Common myeloid progenitor, CD34-positive (primary cell): ENCODE measurements around the gene ST6GALNAC3.

Experiments used
- CTCF ChIA-PET: fragments of 350-600 bp; sonication (Branson Sonifier 250); formaldehyde crosslinking; loops from one replicate; lab custom pipeline; 2021; ENCODE audit warnings: antibody characterized with exemption; lab: Charles Lee
- POLR2A ChIA-PET: fragments of 350-600 bp; sonication (Branson Sonifier 250); formaldehyde crosslinking; loops from one replicate; lab custom pipeline; 2021; ENCODE audit warnings: antibody characterized with exemption; lab: Charles Lee
- DNase-seq, 3 donors: peaks; one replicate each; pipeline versions ENCODE4 v3.0.0 to v3.0.0-alpha.2; 2013
- H3K27ac ChIP-seq, 2 experiments: 1 replicate in 1 of 2; 2 replicates in 1 of 2; pipeline ENCODE4 v1.7.0; 2013; ENCODE audit warnings: inconsistent platforms in 2 of 2, low read length in 2 of 2, mild to moderate bottlenecking in 2 of 2, low read depth in 1 of 2, moderate library complexity in 1 of 2; ENCODE audit not compliant: severe bottlenecking in 2 of 2, insufficient read depth in 1 of 2, poor library complexity in 1 of 2
- H3K27me3 ChIP-seq, 5 experiments: replicated peaks in 2 of 5; 1 replicate in 3 of 5; 2 replicates in 2 of 5; pipeline versions ENCODE4 v1.6.1 to v1.7.0; 2013; ENCODE audit warnings: low read length in 4 of 5, mild to moderate bottlenecking in 2 of 5, moderate library complexity in 2 of 5, inconsistent platforms in 1 of 5; ENCODE audit not compliant: insufficient read depth in 5 of 5, control insufficient read depth in 4 of 5
- H3K36me3 ChIP-seq, 4 experiments: 1 replicate in 2 of 4; 2 replicates in 2 of 4; pipeline versions ENCODE4 v1.6.1 to v1.7.0; 2013; ENCODE audit warnings: low read length in 3 of 4, control low read depth in 1 of 4, mild to moderate bottlenecking in 1 of 4; ENCODE audit not compliant: control insufficient read depth in 4 of 4, insufficient read depth in 4 of 4
- H3K4me1 ChIP-seq, 4 experiments: 1 replicate in 3 of 4; 2 replicates in 1 of 4; pipeline versions ENCODE4 v1.6.1 to v1.7.1; 2013; ENCODE audit warnings: low read length in 3 of 4, mild to moderate bottlenecking in 3 of 4, control low read depth in 1 of 4, inconsistent platforms in 1 of 4, moderate library complexity in 1 of 4; ENCODE audit not compliant: control insufficient read depth in 4 of 4, insufficient read depth in 4 of 4; ENCODE audit errors: control extremely low read depth in 1 of 4
- H3K4me3 ChIP-seq, 7 experiments: 1 replicate in 4 of 7; 2 replicates in 3 of 7; pipeline versions ENCODE4 v1.5.1 to v1.7.0; 2013; ENCODE audit warnings: mild to moderate bottlenecking in 7 of 7, low read length in 6 of 7, moderate library complexity in 6 of 7, inconsistent platforms in 2 of 7, low read depth in 2 of 7, control low read depth in 1 of 7; ENCODE audit not compliant: insufficient read depth in 4 of 7, control insufficient read depth in 1 of 7; ENCODE audit errors: extremely low read depth in 1 of 7
- H3K9me3 ChIP-seq, 5 experiments: 1 replicate in 4 of 5; 2 replicates in 1 of 5; pipeline versions ENCODE4 v1.6.1 to v1.7.1; 2013; ENCODE audit warnings: low read length in 4 of 5, mild to moderate bottlenecking in 2 of 5, inconsistent platforms in 1 of 5, low read depth in 1 of 5, moderate library complexity in 1 of 5; ENCODE audit not compliant: control insufficient read depth in 4 of 5, insufficient read depth in 2 of 5; ENCODE audit errors: control extremely low read depth in 1 of 5
- WGBS: methylation state at CpG from one replicate; pipeline ENCODE4 v1.1.5; 2013; ENCODE audit not compliant: insufficient coverage; 5-methylcytosine and 5-hydroxymethylcytosine counted together

The ST6GALNAC3 gene

DNA sequence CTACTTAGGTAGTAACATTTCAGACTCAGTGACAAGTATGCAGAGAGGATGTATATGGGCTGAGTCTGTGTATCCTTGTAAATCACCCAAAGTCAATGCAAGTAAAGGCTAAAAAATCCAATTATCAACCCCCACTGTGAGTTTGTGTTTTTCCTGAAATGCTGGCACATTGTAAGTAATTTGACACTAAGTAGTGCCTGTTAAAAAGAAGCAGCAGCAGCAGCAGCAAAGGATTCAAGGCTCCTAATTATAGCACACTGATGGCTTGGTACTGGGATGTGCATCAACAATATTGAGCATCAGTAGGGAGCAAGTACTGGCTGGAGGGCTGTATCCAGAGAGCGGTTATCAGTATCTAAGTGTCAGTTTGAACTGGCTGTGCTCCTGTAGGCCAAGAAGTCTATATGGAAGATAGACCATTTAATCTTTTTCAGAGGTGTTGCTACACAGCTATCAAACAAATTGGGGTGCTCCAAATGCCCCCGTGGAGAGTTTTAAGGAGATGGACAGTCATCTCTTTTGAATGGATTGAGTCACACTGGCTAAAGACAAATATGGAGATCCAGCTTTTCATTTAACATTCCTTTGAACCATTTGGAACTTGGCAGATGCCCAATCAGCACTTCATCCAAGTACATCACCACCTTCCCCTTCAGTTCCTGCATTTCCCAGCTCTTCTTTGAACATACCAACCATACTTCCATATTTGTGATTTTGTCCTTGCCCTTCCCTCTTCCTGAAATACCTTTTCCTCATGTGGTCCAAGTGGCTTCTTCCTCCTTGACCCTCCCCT is 551.5 kb downstream of the ST6GALNAC3 start:
- Histone ChIP-seq H3K27me3 (no peaks in the 10 kb centered on the region), H3K36me3 (no peaks in the 10 kb centered on the region), H3K27ac (no peak overlapping the region), H3K4me1 (no peaks in the 10 kb centered on the region), H3K4me3 (no peak overlapping the region), H3K9me3 (no peaks in the 10 kb centered on the region)
- no peak for DNase-seq
- CTCF ChIA-PET: no interaction called here
- WGBS: 100% methylated on average over 2 of the region's 2 CpGs
- POLR2A ChIA-PET: no interaction called here

DNA sequence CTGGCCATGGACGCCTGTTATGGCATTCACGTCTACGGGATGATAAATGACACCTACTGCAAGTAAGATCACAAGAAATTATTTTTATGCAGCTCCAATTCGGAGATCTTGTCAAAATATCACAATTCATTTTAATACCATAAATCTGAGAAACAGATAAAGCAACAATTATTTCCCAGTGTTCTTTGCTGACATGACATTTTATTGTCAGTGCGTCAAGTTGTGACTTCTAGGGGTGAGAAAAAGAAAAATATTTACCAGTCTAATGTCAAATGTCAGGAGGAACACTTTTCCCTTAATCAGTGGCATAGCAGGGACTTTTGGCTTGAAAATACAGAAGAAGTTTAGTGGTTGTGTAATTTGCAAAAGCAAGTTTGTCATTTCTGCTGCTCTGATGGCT is 553.0 kb downstream of the ST6GALNAC3 start:
- CTCF ChIA-PET: no interaction called here
- WGBS: 97% methylated on average over 4 of the region's 5 CpGs
- POLR2A ChIA-PET: no interaction called here

DNA sequence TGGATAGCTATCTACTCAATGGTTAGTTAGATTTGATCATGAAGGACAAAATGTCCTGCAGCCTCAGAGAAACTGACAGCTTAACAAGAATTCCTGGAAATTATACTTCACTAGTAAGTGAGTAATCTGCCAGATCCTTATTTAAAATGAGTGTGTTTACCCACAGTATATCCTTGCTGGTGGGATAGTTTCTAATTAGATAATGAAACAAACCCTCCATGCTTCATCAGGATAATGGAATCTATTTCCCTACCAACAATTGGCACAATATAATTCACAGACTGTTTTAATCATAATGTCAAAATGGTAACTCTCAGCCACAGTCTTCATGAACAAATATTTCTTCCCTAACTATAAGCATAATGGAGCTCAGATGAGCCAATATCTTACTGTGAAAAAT is 553.4 kb downstream of the ST6GALNAC3 start:
- H3K4me3 ChIP-seq: no peak overlapping the region
- H3K4me1 ChIP-seq: no peaks in the 10 kb centered on the region
- no peaks in the 10 kb centered on the region for H3K9me3 ChIP-seq
- POLR2A ChIA-PET: no interaction called here
- no peak for DNase-seq
- H3K27me3 ChIP-seq: no peaks in the 10 kb centered on the region
- H3K36me3 ChIP-seq: no peaks in the 10 kb centered on the region
- no peak overlapping the region for H3K27ac ChIP-seq
- CTCF ChIA-PET: no interaction called here

More for the DNA sequence above, 553.0 kb downstream of the ST6GALNAC3 start:
- no peaks in the 10 kb centered on the region for H3K4me1 ChIP-seq
- no peak overlapping the region for H3K4me3 ChIP-seq
- DNase-seq: no peak
- no peak overlapping the region for H3K27ac ChIP-seq
- no peaks in the 10 kb centered on the region for H3K9me3 ChIP-seq
- H3K36me3 ChIP-seq: no peaks in the 10 kb centered on the region
- H3K27me3 ChIP-seq: no peaks in the 10 kb centered on the region

DNA sequence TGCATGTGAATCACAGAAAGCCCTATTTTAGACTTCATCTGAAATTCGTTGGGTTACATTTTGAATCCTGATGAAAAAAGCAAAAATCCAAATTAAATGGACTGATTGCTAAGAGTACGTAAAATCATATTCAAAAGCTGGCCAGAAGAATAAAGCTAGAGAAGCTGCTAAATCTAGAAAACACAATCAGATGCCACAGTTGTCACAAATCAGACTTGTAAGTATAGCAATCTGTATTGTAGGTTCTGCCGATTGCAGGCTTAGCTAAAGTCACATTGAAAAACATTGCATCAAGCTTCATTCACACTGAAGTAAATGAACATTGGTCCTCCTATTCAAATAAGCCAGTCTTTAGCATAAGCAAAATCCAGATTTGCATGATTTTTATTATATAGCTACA is 557.6 kb downstream of the ST6GALNAC3 start:
- H3K4me3 ChIP-seq: no peak overlapping the region
- WGBS: 100% methylated on average over 1 of the region's 3 CpGs
- CTCF ChIA-PET: no interaction called here

DNA sequence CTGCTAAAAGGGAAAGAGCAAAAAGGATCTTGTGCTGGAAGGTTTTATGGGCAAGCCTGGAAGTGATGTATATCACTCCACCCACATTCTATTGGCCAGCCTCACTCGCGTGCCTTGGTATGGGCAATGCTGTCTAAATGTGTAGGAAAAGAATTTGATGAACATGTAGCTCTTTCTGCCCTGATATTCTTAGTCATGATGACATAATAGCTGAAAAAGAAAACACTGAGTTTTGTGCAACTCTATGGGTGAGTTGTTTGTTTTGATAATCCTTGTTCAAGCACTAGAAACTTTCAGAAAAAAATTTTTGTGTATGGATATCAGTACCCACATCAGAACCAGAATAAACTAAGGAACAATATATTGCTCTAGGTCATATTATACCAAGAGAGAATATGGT is 561.2 kb downstream of the ST6GALNAC3 start:
- H3K36me3 ChIP-seq: no peaks in the 10 kb centered on the region
- no peaks in the 10 kb centered on the region for H3K4me1 ChIP-seq
- no peak overlapping the region for H3K27ac ChIP-seq
- no peaks in the 10 kb centered on the region for H3K27me3 ChIP-seq
- DNase-seq: no peak
- H3K9me3 ChIP-seq: no peaks in the 10 kb centered on the region
- CTCF ChIA-PET: no interaction called here
- POLR2A ChIA-PET: no interaction called here
- H3K4me3 ChIP-seq: no peak overlapping the region
- no CpG with 5 or more reads among the region's 2 CpGs for WGBS

More for the DNA sequence above, 557.6 kb downstream of the ST6GALNAC3 start:
- H3K27ac ChIP-seq: no peak overlapping the region
- H3K36me3 ChIP-seq: no peaks in the 10 kb centered on the region
- H3K27me3 ChIP-seq: no peaks in the 10 kb centered on the region
- POLR2A ChIA-PET: no interaction called here
- H3K9me3 ChIP-seq: no peaks in the 10 kb centered on the region
- no peak for DNase-seq
- no peaks in the 10 kb centered on the region for H3K4me1 ChIP-seq

DNA sequence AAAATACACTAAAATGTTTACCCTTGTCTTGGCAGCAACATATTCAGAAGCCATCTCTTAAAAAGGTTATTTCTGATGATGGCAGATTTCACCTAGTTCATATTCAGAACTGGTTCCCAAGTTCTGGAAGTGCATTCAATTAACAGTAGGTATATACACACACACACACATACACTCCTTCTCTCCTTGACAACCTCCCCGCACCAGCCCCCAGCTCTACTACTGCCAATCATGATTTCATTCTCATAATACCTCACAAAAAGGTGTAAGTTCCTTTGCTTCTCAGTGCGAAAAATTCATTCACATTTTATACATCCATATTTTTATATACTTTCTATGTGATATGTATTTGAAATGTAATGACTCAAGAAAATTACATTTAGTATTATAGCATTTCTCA is 564.6 kb downstream of the ST6GALNAC3 start:
- H3K4me3 ChIP-seq: no peak overlapping the region
- ChIA-PET POLR2A (no interaction called here), CTCF (no interaction called here)
- no peaks in the 10 kb centered on the region for H3K4me1 ChIP-seq
- H3K27me3 ChIP-seq: no peaks in the 10 kb centered on the region
- no peak for DNase-seq
- 100% methylated on average over 1 of the region's 2 CpGs for WGBS
- no peaks in the 10 kb centered on the region for H3K36me3 ChIP-seq
- H3K27ac ChIP-seq: no peak overlapping the region
- no peaks in the 10 kb centered on the region for H3K9me3 ChIP-seq

DNA sequence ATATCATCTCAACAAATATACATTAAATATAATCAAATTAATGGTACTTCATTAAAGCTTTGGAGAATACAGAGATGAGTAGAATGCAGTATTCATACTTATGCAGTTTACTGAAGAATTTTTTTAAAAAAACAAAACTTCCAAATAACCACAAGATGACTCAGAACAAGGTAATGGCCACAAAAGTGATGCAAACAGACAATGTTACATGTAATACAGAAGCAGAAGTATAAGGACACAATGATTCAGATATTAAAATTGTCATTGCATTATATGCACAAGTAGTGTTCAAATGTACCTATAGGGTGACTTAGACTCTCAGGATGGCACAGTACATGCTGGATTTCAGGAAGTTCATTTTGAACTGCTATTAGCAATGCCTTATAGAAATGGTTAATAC is 565.5 kb downstream of the ST6GALNAC3 start:
- peak in 2 of 3 donors; percentile 9 to 11 for DNase-seq
- ChIA-PET POLR2A (no interaction called here), CTCF (no interaction called here)
- Histone ChIP-seq H3K4me3 (no peak overlapping the region), H3K27ac (no peak overlapping the region), H3K36me3 (no peaks in the 10 kb centered on the region), H3K9me3 (peaks cover 0 to 1% (median 0%) of the 10 kb centered on the region in 5 experiments), H3K4me1 (no peaks in the 10 kb centered on the region), H3K27me3 (no peaks in the 10 kb centered on the region)
